IPS DF 6.9 (cell line): ENCODE data around the gene PBX4.
A peak's percentile ranks its signal among the peaks of the same experiment; 100 is the strongest.

Experiments used
- DNase-seq: peaks from one replicate; pipeline ENCODE4 v3.0.0-alpha.2; 2013; ENCODE audit warnings: low read depth, low spot score
- H3K27ac ChIP-seq: one replicate; pipeline ENCODE4 v1.5.1; 2013; ENCODE audit warnings: low read length, control low read depth
- H3K27me3 ChIP-seq: 2 replicates; pipeline ENCODE4 v1.6.1; 2013; ENCODE audit warnings: mild to moderate bottlenecking, low read length; ENCODE audit not compliant: control insufficient read depth, insufficient read depth
- H3K36me3 ChIP-seq: 2 replicates; pipeline ENCODE4 v1.6.1; 2013; ENCODE audit warnings: low read length; ENCODE audit not compliant: control insufficient read depth, insufficient read depth
- H3K4me1 ChIP-seq: 2 replicates; pipeline ENCODE4 v1.6.1; 2013; ENCODE audit warnings: low read length; ENCODE audit not compliant: control insufficient read depth, insufficient read depth
- H3K4me3 ChIP-seq: 2 replicates; pipeline ENCODE4 v1.5.1; 2013; ENCODE audit warnings: mild to moderate bottlenecking, low read length
- H3K9me3 ChIP-seq: 2 replicates; pipeline ENCODE4 v1.6.1; 2013; ENCODE audit warnings: low read length, inconsistent platforms; ENCODE audit not compliant: control insufficient read depth, insufficient read depth
- WGBS: extraction: QIAGEN DNeasy Blood & Tissue Kit; methylation state at CpG from one replicate; pipeline ENCODE4 v1.1.7; 2013; ENCODE audit warnings: mixed read lengths, missing lambda C conversion rate; ENCODE audit not compliant: insufficient read length, insufficient coverage; 5-methylcytosine and 5-hydroxymethylcytosine counted together

PBX4 gene

GRCh38 chr19:19523177-19523576 is 95.3 kb downstream of the PBX4 start:
- no CpG with 5 or more reads among the region's 3 CpGs for WGBS
- Histone ChIP-seq H3K9me3 (no peaks in the 10 kb centered on the region; the same call in 1 of the 2 replicates), H3K36me3 (peaks cover 14% of the 10 kb centered on the region), H3K27me3 (no peaks in the 10 kb centered on the region), H3K27ac (no peak overlapping the region), H3K4me1 (0 out of 2 replicates have a peak, but pooled peaks cover 2% of the 10 kb centered on the region), H3K4me3 (no peak overlapping the region)
- no peak for DNase-seq

GRCh38 chr19:19520989-19521388 is 97.5 kb downstream of the PBX4 start:
- Histone ChIP-seq H3K4me1 (0 out of 2 replicates have a peak, but pooled peaks cover 2% of the 10 kb centered on the region), H3K36me3 (peaks cover 8% of the 10 kb centered on the region; the same call in 1 of the 2 replicates), H3K27ac (no peak overlapping the region), H3K27me3 (no peaks in the 10 kb centered on the region), H3K4me3 (no peak overlapping the region), H3K9me3 (no peaks in the 10 kb centered on the region; the same call in 1 of the 2 replicates)
- DNase-seq, result no peak
- no CpG with 5 or more reads among the region's 6 CpGs for WGBS

- no CpG with 5 or more reads among the region's 10 CpGs for WGBS
- no peak for DNase-seq
- no peaks in the 10 kb centered on the region for H3K4me1 ChIP-seq
- no peaks in the 10 kb centered on the region; the same call in 1 of the 2 replicates for H3K9me3 ChIP-seq
- H3K27me3 ChIP-seq, result no peaks in the 10 kb centered on the region
- no peak overlapping the region for H3K27ac ChIP-seq
- no peak overlapping the region for H3K4me3 ChIP-seq
- H3K36me3 ChIP-seq, result peaks cover 9% of the 10 kb centered on the region; the same call in 1 of the 2 replicates
Observed at GRCh38 chr19:19517235-19517619, 101.3 kb downstream of the PBX4 start.

GRCh38 chr19:19515642-19516519 is 102.6 kb downstream of the PBX4 start, which contains the start of gene NDUFA13:
NDUFA13 (plus strand) TSS chr19:19516225; CDS start chr19:19516239, 14 bp downstream.
- Histone ChIP-seq H3K4me3 (peak within 1 kb of the TSS; percentile 75), H3K4me1 (no peaks in the 10 kb centered on the region)
- WGBS, result no CpG with 5 or more reads among the region's 61 CpGs

GRCh38 chr19:19514881-19515641 is 103.4 kb downstream of the PBX4 start, which contains the start of gene TSSK6:
TSSK6 (minus strand) TSS chr19:19515548; CDS start chr19:19515427, 121 bp downstream.
- Histone ChIP-seq H3K4me1 (no peaks in the 10 kb centered on the region), H3K4me3 (peak within 1 kb of the TSS; percentile 75)

More at GRCh38 chr19:19515642-19516519, 102.6 kb downstream of the PBX4 start, which contains the start of gene NDUFA13:
- DNase-seq, result peak; percentile 93
- Histone ChIP-seq H3K9me3 (no peaks in the 10 kb centered on the region), H3K27ac (no peak within 1 kb of the TSS), H3K27me3 (no peaks in the 10 kb centered on the region), H3K36me3 (peaks cover 9% of the 10 kb centered on the region; the same call in 1 of the 2 replicates)

GRCh38 chr19:19514215-19514657 is 104.3 kb downstream of the PBX4 start:
- WGBS, result no CpG with 5 or more reads among the region's 46 CpGs
- Histone ChIP-seq H3K9me3 (no peaks in the 10 kb centered on the region), H3K36me3 (peaks cover 3% of the 10 kb centered on the region; the same call in 1 of the 2 replicates), H3K4me3 (no peak overlapping the region), H3K27ac (no peak overlapping the region), H3K4me1 (no peaks in the 10 kb centered on the region), H3K27me3 (no peaks in the 10 kb centered on the region)
- no peak for DNase-seq

More at GRCh38 chr19:19514881-19515641, 103.4 kb downstream of the PBX4 start, which contains the start of gene TSSK6:
- Histone ChIP-seq H3K36me3 (peaks cover 7% of the 10 kb centered on the region; the same call in 1 of the 2 replicates), H3K27me3 (no peaks in the 10 kb centered on the region), H3K27ac (no peak within 1 kb of the TSS), H3K9me3 (no peaks in the 10 kb centered on the region)
- WGBS, result no CpG with 5 or more reads among the region's 74 CpGs
- DNase-seq, result no peak

GRCh38 chr19:19513682-19514081 is 104.8 kb downstream of the PBX4 start:
- Histone ChIP-seq H3K27ac (no peak overlapping the region), H3K27me3 (no peaks in the 10 kb centered on the region), H3K4me3 (no peak overlapping the region), H3K4me1 (no peaks in the 10 kb centered on the region), H3K36me3 (peaks cover 3% of the 10 kb centered on the region; the same call in 1 of the 2 replicates), H3K9me3 (no peaks in the 10 kb centered on the region)
- no CpG with 5 or more reads among the region's 17 CpGs for WGBS
- no peak for DNase-seq
